SH-SY5Y (cell line): ENCODE results near the gene OR51B6.

Experiments used
- GATA2 ChIP-seq: IDR thresholded peaks from 2 replicates; pipeline ENCODE4 v1.6.1; 2011; ENCODE audit warnings: mild to moderate bottlenecking, low read depth, low read length
- GATA3 ChIP-seq: IDR thresholded peaks from 2 replicates; pipeline ENCODE4 v1.6.1; 2011; ENCODE audit warnings: low read depth, mild to moderate bottlenecking, low read length, moderate library complexity

DNA sequence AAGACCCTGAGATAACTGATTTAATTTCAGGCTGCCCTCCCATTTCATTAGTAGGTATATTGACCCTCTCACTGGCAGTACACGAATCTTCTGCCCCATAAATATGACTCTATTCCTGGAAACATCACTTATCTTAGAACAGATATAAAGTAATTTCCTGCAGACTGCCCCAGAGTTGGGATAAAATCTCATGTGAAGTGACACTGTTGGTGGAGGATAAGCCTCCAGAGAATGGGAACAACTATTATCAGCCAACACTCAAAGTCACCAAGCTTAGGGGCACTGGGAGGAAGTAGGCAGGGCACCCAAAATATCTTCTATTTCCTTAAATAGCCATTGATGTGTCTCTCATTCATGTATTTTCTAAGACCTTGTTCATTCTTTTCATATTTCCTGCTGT lies 16.1 kb upstream of the OR51B6 start:
- TF ChIP-seq GATA2 = no peak
- no peak for TF ChIP-seq GATA3
